ENCODE results near the gene RIN2.

Gene RIN2

DNA sequence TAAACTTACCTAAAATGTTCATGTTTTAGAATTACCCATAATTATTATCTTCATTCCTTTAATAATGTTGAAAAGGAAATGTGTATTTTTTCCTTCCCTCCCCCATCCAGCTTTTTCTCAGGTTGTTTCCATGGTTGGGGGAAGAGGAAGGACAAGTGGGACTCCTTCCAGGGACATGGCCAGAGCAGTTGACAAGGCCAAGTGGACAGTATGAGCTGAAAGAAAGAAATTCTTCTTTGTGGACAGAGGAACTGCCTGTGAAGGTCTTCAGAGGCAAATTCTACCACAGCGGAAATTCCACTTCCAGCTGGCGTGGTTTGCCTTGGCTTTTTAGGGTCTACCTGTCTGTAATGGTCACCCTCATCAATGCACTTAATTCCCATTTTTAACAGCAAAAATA lies 33.8 kb downstream of the RIN2 start:
- no peak overlapping the region for H3K27ac ChIP-seq
- H3K4me2 ChIP-seq (ENCODE audit: low read length) = no peak overlapping the region
- no peak overlapping the region for H3K4me3 ChIP-seq (ENCODE audit: low read depth, low read length)
- no peak overlapping the region for H2AFZ ChIP-seq
- no peaks in the 10 kb centered on the region for H3K27me3 ChIP-seq (ENCODE audit: control insufficient read depth, insufficient read depth, low read length)
- H3K9ac ChIP-seq = no peak overlapping the region
- no peaks in the 10 kb centered on the region for H3K36me3 ChIP-seq (ENCODE audit: control insufficient read depth, insufficient read depth, low read length)
- TF ChIP-seq, protein P1, sequence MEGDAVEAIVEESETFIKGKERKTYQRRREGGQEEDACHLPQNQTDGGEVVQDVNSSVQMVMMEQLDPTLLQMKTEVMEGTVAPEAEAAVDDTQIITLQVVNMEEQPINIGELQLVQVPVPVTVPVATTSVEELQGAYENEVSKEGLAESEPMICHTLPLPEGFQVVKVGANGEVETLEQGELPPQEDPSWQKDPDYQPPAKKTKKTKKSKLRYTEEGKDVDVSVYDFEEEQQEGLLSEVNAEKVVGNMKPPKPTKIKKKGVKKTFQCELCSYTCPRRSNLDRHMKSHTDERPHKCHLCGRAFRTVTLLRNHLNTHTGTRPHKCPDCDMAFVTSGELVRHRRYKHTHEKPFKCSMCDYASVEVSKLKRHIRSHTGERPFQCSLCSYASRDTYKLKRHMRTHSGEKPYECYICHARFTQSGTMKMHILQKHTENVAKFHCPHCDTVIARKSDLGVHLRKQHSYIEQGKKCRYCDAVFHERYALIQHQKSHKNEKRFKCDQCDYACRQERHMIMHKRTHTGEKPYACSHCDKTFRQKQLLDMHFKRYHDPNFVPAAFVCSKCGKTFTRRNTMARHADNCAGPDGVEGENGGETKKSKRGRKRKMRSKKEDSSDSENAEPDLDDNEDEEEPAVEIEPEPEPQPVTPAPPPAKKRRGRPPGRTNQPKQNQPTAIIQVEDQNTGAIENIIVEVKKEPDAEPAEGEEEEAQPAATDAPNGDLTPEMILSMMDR (IDR thresholded peaks at IDR 0.05) = no peak
- H3K9me3 ChIP-seq (ENCODE audit: control insufficient read depth, low read length) = no peaks in the 10 kb centered on the region
- H3K79me2 ChIP-seq = peaks cover 6% of the 10 kb centered on the region
- no peaks in the 10 kb centered on the region for H3K4me1 ChIP-seq

DNA sequence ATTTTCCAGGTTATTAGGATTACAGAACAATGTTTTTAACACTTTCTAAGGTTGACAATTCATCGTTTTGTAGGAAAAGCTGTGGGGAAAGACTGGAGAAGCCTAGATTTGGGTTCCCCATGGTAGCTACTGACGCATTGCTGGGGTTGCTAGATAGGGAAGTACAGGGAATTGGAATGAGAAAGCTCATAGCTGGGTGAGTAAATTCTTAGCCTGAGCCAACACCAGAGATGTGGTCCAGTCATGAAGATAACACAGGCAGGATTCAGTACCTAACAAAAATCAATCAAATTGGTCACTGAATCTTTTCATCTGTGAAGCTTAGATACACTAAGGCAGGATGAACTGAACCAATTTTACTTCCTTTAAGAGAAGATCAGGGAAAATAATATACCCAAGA lies 35.7 kb downstream of the RIN2 start:
- no peak overlapping the region for H3K4me3 ChIP-seq (ENCODE audit: low read depth, low read length)
- H3K4me2 ChIP-seq (ENCODE audit: low read length) = no peak overlapping the region
- no peak overlapping the region for H3K9ac ChIP-seq
- H3K9me3 ChIP-seq (ENCODE audit: control insufficient read depth, low read length) = no peaks in the 10 kb centered on the region
- peaks cover 6% of the 10 kb centered on the region for H3K79me2 ChIP-seq
- H2AFZ ChIP-seq = no peak overlapping the region
- H3K27me3 ChIP-seq (ENCODE audit: control insufficient read depth, insufficient read depth, low read length) = no peaks in the 10 kb centered on the region
- TF ChIP-seq, protein P1 (IDR thresholded peaks at IDR 0.05) = no peak
- H3K4me1 ChIP-seq = no peaks in the 10 kb centered on the region
- no peak overlapping the region for H3K27ac ChIP-seq
- H3K36me3 ChIP-seq (ENCODE audit: control insufficient read depth, insufficient read depth, low read length) = no peaks in the 10 kb centered on the region

DNA sequence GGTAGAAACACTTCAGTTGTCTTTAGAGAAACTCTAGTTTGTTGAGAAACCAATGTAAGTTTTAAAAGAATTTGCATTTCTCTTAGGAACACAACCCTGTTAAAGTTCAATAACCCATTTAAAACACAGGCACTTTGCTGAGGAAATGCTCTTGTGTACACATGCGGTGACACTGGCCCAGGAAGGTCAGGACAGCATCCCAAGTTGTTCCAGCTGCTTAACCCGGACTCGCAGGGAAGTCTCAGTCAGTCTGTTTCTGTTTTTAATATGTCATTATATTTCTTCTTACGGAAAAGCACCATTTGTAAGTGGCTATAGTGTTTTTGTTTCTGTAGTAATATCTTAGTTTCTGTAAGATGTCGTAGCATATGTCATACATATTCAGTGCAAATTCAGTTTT lies 36.9 kb downstream of the RIN2 start:
- Histone ChIP-seq H3K36me3 (ENCODE audit: control insufficient read depth, insufficient read depth, low read length) (no peaks in the 10 kb centered on the region), H3K79me2 (peaks cover 1% of the 10 kb centered on the region), H3K9ac (no peak overlapping the region), H2AFZ (no peak overlapping the region), H3K4me2 (ENCODE audit: low read length) (no peak overlapping the region), H3K4me1 (no peaks in the 10 kb centered on the region), H3K27me3 (ENCODE audit: control insufficient read depth, insufficient read depth, low read length) (no peaks in the 10 kb centered on the region), H3K27ac (no peak overlapping the region), H3K4me3 (ENCODE audit: low read depth, low read length) (no peak overlapping the region), H3K9me3 (ENCODE audit: control insufficient read depth, low read length) (no peaks in the 10 kb centered on the region)
- TF ChIP-seq, protein P1 (IDR thresholded peaks at IDR 0.05) = no peak

DNA sequence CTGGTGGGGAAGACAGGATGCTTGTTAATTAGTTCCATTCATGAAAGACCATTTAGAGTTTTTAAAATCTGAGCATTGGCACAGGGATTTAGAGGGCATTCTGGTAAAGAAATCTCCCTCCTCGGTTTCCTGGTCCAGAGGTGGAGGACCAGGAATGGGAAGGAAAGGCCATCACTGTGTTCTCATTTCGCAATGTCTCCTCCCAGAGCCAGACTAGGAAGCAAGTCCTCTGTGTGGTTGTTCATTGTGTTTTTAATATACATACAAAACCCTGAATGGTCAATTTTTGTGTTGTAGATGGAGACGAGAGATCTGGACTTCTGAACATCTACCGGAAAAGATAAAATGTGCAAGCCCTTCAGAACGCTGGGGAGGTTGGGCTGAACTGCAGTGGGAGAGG lies 41.3 kb downstream of the RIN2 start:
- Histone ChIP-seq H3K4me2 (ENCODE audit: low read length) (no peak overlapping the region), H3K36me3 (ENCODE audit: control insufficient read depth, insufficient read depth, low read length) (no peaks in the 10 kb centered on the region), H3K27ac (no peak overlapping the region), H3K4me1 (no peaks in the 10 kb centered on the region), H3K9ac (no peak overlapping the region), H3K9me3 (ENCODE audit: control insufficient read depth, low read length) (no peaks in the 10 kb centered on the region), H3K79me2 (peaks cover 2% of the 10 kb centered on the region), H3K27me3 (ENCODE audit: control insufficient read depth, insufficient read depth, low read length) (no peaks in the 10 kb centered on the region), H2AFZ (no peak overlapping the region), H3K4me3 (ENCODE audit: low read depth, low read length) (no peak overlapping the region)
- TF ChIP-seq, protein P1 (IDR thresholded peaks at IDR 0.05) = no peak

DNA sequence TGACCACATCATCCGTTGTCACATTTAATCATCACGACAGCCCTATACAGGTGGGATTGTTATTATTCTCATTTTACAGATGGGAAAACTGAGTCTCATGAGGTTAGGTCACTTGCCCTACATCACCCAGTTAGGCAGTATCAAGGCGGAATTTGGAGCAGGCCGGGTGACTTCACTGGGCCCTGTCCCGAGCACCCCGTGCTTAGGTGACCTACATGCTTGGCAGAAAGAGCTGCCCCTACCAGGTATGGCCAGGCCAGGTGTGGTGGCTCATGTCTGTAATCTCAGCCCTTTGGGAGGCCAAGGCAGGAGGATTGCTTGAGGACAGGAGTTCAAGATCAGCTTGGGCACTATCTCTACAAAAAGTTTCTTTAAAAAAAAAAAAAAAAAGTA lies 44.0 kb downstream of the RIN2 start:
- H2AFZ ChIP-seq = no peak overlapping the region
- H3K4me1 ChIP-seq = no peaks in the 10 kb centered on the region
- no peak overlapping the region for H3K4me2 ChIP-seq (ENCODE audit: low read length)
- H3K9ac ChIP-seq = no peak overlapping the region
- no peaks in the 10 kb centered on the region for H3K27me3 ChIP-seq (ENCODE audit: control insufficient read depth, insufficient read depth, low read length)
- no peaks in the 10 kb centered on the region for H3K9me3 ChIP-seq (ENCODE audit: control insufficient read depth, low read length)
- H3K36me3 ChIP-seq (ENCODE audit: control insufficient read depth, insufficient read depth, low read length) = no peaks in the 10 kb centered on the region
- H3K27ac ChIP-seq = no peak overlapping the region
- H3K79me2 ChIP-seq = peaks cover 13% of the 10 kb centered on the region
- TF ChIP-seq, protein P1 (IDR thresholded peaks at IDR 0.05) = no peak
- H3K4me3 ChIP-seq (ENCODE audit: low read depth, low read length) = no peak overlapping the region
